Stimulated activated naive CD4-positive, alpha-beta T cell treated with Interleukin-2 at 50 U/mL for 16 hours (primary cell): Measurements from ENCODE around the gene LHPP.

Experiments used
- DNase-seq: peaks from one replicate; lab custom pipeline; 2025; lab: John Stamatoyannopoulos, UW

LHPP gene

DNA sequence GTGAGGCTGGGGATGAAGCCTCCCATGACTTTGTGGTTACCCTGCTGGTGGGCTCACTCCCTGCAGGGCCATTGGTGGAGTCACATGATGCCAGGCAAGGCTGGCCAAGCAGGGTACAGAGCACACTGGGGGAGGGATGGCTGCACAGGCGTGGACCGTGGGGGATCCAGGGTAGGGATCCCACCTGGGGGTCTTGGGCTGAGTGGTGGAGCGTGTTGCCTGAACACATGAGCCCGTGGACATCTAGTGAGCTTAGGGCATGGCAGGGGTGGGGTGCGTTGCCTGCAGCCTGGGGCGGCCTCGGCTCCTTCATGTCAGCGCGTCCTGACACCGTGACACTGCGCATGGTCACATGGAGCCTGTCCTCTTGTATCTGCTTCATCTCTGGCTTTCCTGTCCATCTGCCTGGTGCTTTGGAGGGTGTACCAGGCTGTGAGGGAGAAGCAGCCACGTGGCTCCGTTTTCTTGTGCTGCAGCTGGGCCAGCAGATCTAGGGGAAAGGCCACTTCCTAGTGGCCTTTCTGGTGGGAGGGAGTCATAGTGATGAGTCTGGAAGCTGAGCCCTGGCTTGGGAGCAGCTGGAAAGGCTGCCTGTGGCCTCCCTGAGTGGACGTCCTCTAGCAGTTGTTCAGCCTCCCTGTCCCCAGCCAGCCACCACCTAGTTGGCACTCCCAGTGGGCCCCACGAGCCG is 96.2 kb downstream of the LHPP start:
- no peak for DNase-seq

DNA sequence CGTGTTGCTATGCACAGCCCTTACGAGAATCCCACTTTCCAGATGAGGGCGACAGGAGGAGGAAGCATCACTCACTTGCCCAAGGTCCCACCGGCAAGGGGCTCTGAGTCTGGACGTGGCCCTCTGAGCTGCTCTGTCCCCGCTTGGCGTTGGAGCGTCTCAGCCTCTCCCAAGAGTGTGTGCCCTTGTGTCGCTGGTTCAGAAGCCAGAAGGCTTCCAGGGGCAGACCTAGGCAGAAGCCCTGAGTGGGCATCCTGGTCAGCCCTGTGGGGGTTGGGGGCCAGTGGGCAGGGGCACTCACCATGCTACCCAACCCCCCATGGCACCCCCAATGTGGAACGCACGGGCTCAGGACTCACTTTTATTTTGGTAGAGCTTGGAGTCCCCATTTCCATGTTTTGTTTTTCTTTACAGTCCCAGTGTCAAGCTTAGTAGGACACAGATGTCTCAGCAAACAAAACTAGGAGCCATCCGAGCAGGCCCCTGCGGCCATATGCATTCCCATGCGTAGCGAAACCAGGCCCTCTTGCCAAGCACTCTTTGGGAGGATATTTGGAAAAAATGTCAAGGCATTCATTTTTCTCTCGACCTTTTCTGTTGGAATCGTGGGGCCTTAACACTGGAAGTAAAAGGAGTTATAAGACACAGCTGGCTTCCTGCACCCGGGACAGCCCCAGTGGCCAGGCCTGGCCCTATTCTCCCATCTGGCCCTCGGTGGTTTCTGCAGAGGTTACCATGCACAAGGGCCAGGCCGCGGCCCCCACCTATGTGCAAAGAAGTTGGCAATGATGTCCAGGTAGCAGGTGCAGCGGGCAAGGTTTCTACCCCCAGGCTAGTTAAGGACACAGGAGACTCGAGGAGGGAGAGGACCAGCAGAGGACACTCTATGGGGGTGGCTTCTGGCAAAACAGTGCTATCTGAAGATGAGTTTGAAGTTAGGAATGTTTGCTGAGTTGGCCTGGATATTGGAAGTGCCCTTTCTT is 97.0 kb downstream of the LHPP start:
- no peak for DNase-seq

DNA sequence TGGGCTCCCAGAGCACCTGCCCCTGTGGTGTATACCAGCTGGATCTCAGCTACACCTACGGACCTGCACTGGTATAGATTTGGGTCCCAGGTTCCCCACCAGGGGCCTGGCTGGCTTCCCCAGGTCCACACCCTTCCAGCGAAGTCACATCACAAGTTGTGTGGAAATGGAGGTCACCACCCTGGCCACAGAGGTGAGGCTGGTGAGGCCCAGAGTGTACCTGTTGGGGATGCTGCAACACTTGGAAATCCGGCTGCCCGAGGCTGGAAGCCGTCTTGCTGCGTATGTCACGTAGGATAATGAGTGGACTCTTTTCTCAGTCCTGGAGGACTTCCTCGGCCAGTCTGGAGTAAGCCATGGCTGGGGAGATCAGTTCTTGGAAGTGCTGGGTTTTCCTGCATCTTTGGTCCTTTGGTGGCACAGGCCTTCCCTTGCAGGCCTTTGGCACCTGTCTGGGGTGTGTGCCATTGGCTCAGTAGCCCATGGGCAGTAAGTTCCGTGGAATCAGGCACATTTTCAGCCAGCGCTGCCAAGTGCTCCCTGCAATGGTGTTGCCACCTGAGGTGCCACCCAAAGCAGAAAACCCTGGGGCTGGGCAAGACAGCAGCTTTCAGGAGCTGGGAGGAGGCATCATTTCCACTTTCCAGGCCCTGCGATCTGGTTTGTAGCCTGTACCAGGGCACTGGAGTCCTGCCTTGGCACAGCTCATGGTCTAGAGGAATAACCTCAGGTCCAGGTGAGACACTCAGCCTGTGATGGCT is 97.9 kb downstream of the LHPP start:
- no peak for DNase-seq

DNA sequence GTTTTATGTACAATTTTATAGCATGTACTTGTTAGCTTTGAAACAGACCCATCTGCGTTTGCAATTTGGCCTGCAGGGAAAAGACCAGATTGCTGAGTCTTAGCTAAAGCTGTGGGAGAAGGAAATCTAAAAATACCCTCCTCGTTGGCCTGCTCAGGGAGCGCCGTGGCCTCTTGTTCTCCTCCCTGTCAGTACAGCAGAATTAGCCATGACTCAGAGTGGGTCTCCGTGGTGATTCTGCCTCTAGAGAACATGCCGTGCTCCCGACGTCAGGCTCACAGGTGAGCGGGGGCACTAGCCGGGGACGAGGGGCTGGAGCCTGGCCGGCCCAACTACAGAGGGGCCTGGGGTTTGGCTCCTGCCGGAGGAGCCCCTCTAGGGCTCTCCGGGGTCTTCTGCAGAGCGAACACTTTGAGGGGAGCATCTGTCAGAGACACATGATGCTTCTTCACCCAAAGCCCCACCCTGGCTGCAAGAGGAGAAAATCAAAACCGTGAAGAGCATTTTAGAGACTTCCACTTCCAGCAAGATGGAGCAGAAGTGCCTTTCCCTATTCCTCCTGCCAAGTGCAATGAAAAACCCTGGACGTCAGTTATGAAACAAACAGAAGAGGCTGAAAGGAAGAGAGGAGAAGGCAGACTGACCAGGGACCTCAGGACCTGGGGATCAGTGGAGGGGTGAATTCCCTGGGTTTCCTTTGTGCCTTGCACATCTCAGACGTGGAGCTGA is 98.9 kb downstream of the LHPP start:
- DNase-seq: no peak

DNA sequence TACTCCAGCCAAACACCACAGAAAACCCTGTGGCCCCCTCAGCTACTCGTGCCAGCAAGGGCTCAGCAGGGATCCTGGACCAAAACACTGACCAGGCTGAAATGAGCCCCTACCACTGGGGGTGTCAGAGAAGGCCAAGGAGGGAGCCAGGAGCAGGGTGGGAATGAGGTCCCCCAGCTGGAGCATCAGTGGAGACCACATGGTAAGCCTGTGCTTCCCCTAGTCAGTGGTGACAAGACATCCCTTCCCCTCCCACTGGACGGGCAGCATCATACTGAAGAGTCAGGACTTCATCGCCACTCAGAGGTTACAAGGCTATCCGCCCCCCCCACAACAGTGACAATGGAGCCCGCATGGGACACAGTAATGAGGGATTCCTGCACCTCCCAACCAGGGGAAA is 99.6 kb downstream of the LHPP start:
- DNase-seq: no peak

DNA sequence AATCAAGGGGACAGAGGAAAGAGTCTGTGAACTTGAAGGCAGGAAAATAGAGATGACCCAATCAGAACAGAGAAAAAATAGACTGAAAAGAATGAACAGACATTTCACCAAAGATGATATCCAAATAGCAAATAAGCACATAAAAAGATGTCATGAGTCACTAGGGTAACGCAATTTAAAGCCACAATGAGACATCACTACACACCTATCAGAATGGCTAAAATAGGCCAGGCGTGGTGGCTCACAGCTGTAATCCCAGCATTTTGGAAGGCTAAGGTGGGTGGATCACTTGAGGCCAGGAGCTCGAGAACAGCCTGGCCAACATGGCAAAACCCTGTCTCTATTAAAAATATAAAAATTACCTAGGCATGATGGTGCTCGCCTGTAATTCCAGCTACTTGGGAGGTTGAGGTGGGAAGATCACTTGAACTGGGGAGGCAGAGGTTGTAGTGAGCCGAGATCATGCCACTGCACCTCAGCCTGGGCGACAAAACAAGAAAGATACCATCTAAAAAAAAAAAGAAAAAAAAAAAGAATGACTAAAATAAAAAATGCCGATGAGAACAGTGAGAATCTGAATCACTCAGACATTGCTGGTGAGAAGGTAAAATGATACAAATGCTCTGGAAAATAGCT is 100.9 kb downstream of the LHPP start:
- no peak for DNase-seq

DNA sequence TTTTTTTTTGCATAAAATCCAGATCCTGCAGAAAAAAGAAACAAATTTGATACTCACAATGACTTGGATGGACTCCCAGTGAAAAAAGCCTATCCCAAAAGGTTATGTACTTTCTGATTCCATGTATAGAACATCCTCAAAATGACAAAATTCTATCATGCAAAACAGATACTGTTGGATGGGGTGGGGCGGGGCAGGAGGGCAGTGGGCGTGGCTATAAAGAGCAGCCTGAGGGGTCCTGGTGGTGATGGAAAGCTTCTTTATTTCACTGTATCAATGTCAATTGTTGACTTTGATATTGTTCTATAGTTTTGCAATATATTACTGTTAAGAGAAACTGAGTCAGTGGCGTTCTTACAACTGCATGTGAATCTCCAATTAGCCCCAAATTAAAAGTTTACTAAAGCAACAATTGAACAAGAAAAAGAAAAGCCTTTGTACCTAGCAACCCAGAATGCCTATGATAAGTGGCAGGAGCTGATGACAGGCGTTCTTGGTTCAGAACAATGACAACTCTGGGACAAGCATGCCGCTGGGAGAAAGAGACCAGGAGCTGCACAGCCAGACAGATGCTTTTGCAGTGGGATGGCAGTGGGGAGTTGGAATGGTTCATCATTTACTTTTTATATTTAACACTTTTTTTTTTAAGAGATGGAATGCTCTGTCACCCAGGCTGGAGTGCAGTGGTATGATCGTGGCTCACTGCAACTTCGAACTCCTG is 101.9 kb downstream of the LHPP start:
- DNase-seq: no peak

DNA sequence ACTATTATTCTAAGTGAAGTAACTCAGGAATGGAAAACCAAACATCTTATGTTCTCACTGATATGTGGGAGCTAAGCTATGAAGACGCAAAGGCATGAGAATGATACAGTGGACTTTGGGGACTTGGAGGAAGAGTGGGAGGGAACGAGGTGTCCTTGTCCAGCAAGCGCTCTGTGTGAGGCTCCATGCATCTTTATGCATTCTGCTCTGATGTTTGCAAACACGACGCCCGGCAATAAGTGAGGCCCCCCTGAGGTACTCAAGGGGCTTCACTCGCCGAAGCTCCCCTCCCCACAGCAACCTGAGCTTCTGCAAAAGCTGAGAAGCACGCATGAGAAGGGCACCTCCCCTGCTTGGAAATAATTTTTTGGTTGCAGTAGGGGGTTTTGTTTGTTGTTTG is 103.3 kb downstream of the LHPP start:
- no peak for DNase-seq

DNA sequence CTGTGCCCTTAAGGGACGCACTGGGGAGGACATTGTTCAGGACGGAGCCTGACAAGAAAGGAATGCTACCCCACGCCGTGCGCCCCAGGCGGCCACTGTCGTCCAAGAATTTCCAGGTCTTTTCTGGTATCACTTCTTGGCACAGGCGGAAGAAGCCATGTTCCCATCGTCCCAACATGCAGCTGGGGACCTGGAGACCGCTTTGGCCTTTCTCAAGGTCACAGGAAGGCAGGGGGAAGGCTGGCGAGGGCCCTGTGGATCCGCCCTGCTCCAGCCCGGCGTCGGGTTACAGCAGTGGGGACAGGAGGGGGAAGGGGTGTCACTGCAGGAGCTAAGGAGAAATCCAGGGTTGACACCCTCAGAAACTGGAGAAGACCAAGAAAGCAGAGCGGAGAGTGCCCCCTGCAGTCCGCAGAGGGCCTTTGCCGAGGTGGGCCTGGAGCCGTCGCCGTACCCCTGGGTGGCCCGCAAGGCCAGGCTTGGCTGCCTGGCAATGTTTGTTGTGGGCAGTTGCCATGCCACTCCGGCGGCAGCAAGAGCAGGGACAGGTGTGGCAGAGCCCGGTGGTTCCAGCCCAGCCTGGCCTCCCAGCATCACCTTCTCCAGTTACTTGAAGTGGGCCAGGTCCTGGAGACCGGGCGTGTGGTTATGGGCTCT is 104.1 kb downstream of the LHPP start:
- no peak for DNase-seq

DNA sequence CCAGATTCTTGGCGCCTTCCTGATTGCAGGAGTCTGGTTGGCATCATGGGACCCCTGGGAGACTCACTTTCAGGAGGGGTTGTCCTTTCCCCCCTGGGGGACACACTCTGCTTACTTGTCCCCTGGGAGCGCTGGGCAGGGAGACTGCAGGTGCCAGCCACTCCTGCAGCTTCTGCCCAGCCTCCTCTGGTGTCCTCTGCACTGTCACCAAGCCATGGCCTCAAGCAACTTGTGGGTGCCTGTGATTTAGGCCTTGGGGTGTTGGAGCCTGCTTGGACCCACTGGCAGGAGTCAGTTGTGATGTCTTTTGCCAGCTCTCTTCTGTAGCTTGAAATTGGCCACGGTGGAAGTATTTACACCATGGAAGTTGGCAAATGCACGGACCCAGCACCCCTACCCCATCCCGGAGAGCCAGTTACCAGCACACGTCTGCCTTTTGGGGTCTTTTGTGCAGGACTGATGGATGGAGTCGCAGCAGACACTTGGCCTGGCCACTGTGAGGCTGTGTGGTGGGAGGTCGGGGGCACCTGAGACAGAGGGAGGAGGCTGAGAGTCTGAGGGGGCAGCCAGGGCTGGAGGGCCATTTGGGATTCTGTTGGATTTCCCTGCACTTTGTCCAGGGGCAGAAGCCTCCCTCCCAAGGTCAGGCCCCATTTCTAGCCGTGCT is 104.7 kb downstream of the LHPP start:
- DNase-seq: no peak

DNA sequence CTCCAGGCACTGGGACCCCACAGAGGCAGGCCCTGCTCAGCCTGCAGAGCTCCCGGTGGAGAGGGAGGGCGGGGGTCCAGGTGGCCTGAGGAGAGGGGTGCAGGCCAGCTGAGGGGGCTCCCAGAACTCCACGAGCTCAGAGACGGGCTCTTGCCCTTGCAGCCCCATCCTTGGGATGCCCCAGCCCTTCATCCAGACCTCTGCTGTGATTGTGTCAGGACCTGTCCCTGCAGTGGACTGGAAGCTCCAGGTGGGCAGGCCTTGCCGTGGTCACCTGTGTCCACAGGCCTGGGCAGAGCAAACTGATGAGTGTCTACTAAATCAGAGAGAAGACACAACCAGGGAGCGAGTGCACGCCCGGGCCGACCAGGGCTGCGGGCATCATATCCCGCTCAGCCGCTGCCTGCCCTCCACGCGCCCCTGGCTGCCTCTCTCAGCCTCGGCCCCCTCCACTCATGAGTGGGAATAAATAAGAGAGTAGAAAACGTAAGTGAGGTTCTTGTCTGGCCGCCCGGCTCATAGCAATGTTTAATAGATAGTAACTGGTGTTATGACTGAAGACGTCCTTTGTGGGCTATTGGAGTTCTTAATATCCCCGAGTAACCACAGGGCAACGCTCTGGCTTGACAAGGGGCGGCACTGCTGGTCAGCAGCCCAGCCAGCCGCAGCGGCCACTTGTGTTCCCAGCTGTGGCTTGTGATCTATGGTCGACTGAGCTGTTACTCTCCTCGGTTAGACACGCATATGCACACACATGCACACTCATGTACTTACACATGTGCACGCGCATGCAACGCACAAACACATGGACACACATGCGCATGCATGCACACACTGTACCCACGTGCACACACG is 105.6 kb downstream of the LHPP start:
- DNase-seq: no peak

DNA sequence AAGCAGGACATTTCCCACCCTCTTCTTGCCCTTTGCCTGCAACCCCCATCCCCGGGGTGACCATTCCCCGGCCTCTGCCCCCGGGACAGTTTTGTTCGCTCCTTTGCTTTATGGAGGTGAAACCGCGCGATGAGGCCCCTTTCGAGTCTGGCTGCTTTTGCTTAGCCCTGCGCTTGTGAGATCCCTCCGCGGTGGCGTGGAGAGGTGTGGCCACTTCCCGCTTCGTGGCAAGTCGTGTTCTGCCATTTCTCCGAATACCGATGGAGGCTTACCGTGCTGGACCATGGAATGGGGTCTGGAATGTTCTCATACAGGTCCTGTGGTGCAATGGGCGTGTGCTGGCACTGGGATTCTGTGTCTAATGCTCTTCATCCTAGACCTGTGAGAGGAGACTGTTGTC is 106.7 kb downstream of the LHPP start:
- DNase-seq: no peak

DNA sequence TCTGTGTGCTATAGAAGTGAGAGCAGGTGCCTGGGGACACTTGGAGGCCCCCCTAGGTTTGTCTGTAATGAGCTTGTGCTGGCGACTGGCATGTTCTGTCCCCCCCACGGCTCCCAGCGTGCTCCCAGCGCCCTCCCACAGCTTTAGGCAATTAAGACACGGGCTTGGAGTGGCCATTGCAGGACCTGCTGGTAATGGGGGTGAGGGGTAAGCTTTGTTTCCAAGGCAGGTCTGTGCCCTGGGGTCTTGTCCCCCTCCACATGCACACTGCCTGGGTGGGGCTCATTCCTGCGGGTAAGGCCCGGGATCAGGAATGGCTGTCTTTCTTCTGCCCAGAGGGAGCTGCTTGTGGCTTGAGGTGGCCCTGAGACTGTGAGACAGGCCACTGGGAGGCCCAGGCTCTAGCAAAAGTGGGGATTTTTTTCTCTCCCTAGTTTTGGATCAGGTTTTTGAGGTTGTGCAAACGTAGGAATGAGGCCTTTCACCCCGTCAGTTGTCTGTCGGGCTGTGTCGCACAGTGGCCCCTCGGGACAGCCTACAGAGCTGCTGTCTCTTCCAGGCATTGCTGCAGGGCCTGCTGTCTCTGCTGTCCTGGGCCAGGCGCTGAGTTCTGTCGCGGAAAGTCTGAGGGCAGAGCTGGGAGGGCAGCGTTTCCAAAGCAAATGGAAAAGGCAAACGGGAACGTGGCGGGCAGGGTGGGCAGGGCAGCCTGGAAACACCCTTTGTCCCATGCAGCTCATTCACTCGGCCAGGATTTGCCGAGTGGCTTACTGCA is 107.4 kb downstream of the LHPP start:
- no peak for DNase-seq

DNA sequence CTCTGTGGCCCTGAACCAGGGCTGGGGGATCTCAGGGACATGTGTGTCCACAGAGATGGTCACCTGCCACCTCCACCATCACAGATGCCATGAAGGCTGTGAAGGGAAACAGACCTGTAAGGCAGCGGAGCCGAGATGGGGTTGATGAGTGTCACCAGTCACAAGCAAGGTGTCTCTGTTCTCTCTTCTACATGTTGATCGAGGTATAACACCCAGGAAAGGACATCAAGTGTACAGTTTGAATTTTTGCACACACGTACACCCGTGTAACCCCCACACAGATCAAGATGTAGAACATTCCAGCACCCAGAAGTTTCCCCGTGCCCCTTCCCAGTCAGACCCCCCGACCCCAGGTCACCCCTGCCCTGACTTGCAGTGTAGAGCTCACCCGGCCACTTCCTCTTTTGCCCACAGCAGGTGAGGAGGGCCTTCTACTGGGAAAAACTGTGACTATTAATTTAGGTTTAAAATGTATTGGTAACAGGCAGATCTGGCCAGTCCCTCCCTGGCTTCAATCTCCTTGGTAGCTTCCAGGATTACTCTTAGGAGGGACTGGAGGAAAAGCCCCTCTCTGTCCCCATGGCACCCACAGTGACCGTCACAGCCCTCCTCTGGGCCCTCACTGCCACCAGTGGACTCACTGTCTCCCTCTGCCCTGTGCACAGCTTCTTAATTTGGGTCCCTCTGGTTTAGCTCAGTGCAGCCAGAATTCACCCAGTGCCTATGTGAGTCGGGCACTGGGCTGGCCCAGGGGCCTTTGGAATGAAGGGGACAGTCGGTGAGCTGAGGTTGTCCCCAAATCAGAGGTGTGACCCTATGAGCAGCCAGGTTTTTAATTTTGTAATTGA is 108.2 kb downstream of the LHPP start:
- no peak for DNase-seq

DNA sequence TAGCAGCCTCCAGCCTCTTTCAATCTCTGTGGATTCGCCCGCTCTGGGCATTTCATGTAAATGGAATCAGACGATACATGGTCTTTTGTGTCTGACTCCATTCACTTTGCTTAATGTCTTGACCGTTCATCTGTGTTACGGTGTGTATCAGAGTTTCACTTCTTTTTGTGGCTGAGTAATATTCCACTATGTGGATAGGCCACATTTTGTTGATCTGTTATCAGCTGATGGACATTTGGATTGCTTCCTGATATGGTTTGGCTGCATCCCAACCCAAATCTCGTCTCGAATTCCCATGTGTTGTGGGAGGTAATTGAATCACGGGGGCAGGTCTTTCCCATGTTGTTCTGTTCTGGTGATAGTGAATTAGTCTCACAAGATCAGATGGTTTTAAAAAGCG is 109.0 kb downstream of the LHPP start:
- DNase-seq: no peak

DNA sequence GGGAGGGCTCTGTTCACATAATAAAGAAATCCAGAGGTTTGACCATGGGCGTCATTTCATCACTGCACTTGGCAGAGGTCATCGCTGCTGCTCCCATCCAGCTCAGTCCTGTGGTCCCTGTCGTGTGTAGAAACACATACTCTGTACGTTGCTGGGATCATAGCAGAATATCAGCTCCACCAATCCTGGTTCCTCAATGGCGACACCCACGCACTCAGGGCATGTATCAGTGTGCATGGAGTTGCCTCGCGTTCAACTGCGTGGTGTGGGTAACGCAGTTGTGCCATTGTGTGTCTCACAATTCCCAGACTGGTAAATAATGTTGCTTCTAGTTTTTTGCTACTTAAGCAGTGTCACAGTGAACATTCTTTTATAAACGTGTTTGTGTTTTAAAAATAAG is 111.1 kb downstream of the LHPP start:
- DNase-seq: no peak
